Smooth muscle cell (in vitro differentiated cells): Measurements from ENCODE around the gene C5orf24. TPM values are rescaled to one million over a fixed set of nuclear protein-coding genes. Genes with fewer than 3 reads are reported as not detected.
"Not testable (repeated sequence)": the region's sequence is repeated elsewhere in the genome, so short reads cannot be mapped to it uniquely, and the experiment has no call there.

Experiments used
- DNase-seq: peaks from one replicate; lab custom pipeline; 2025; ENCODE audit not compliant: unreplicated experiment; lab: John Stamatoyannopoulos, UW
- H2AFZ ChIP-seq: fragments of 200-600 bp; sonication (generic); 2 replicates; pipeline ENCODE4 v1.6.0; 2016; ENCODE audit warnings: antibody characterized with exemption, low read depth, mild to moderate bottlenecking
- H3F3A ChIP-seq: fragments of 200-600 bp; sonication (generic); 2 replicates; pipeline ENCODE4 v1.6.0; 2017; ENCODE audit warnings: antibody characterized with exemption, low read depth
- H3K27ac ChIP-seq: fragments of 200-600 bp; sonication (generic); 2 replicates; pipeline ENCODE4 v1.5.1; 2016; ENCODE audit warnings: low read depth, mild to moderate bottlenecking
- H3K27me3 ChIP-seq: fragments of 200-600 bp; sonication (generic); 2 replicates; pipeline ENCODE4 v1.6.1; 2016; ENCODE audit warnings: low read depth, mild to moderate bottlenecking
- H3K36me3 ChIP-seq: fragments of 200-600 bp; sonication (generic); 2 replicates; pipeline ENCODE4 v1.5.1; 2016; ENCODE audit warnings: low read depth
- H3K4me1 ChIP-seq: fragments of 200-600 bp; sonication (generic); 2 replicates; pipeline ENCODE4 v1.5.1; 2016; ENCODE audit warnings: low read depth
- H3K4me2 ChIP-seq: fragments of 200-600 bp; sonication (generic); 2 replicates; pipeline ENCODE4 v1.6.0; 2016; ENCODE audit warnings: mild to moderate bottlenecking
- H3K4me3 ChIP-seq: fragments of 200-600 bp; sonication (generic); 2 replicates; pipeline ENCODE4 v1.5.1; 2016; ENCODE audit warnings: mild to moderate bottlenecking
- H3K79me2 ChIP-seq: fragments of 200-600 bp; sonication (generic); 2 replicates; pipeline ENCODE4 v1.6.0; 2016; ENCODE audit warnings: low read depth, mild to moderate bottlenecking
- H3K9ac ChIP-seq: fragments of 200-600 bp; sonication (generic); 2 replicates; pipeline ENCODE4 v1.6.0; 2016; ENCODE audit warnings: low read depth
- H3K9me3 ChIP-seq: fragments of 200-600 bp; sonication (generic); replicated peaks from 2 replicates; pipeline ENCODE4 v1.5.1; 2016; ENCODE audit warnings: low read depth
- H4K20me1 ChIP-seq: fragments of 200-600 bp; sonication (generic); 2 replicates; pipeline ENCODE4 v1.6.0; 2016; ENCODE audit warnings: low read depth
- CTCF ChIP-seq: fragments of 200-600 bp; sonication (generic); IDR thresholded peaks from 2 replicates; pipeline ENCODE4 v1.5.1; 2017; ENCODE audit warnings: borderline replicate concordance, mild to moderate bottlenecking, antibody characterized with exemption; ENCODE audit not compliant: insufficient read depth, poor library complexity, severe bottlenecking
- WGBS: methylation state at CpG from one replicate; pipeline ENCODE4 v1.1.7; 2016; ENCODE audit warnings: low lambda C conversion rate; 5-methylcytosine and 5-hydroxymethylcytosine counted together
- polyA plus RNA-seq: library from polyadenylated mRNA; unstranded; fragments of >200 nt; fragmentation: Nextera tagmentation; extraction: Ambion mirVana; gene quantifications from 2 replicates; pipeline ENCODE4 v1.2.1, GENCODE V29; 2016
- total RNA-seq: library from RNA; depleted of rRNA; stranded (reverse); fragments of >200 nt; gene quantifications from 2 replicates; pipeline ENCODE4 v1.2.3, GENCODE V29; 2014

C5orf24 gene
- total and polyA plus RNA-seq, 2 experiments from 2014 or later = 34.3 to 88.3 TPM

GRCh38 chr5:134840811-134841210 lies 5.0 kb upstream of the C5orf24 start:
- Histone ChIP-seq H3K27ac (no peak overlapping the region), H3K36me3 (no peaks in the 10 kb centered on the region), H3F3A (peaks cover 10% of the 10 kb centered on the region), H3K4me3 (no peak overlapping the region), H3K4me2 (no peak overlapping the region), H3K9ac (no peak overlapping the region), H3K9me3 (no peaks in the 10 kb centered on the region), H3K4me1 (no peaks in the 10 kb centered on the region), H3K27me3 (no peaks in the 10 kb centered on the region), H3K79me2 (no peaks in the 10 kb centered on the region), H4K20me1 (no peaks in the 10 kb centered on the region), H2AFZ (no peak overlapping the region)
- no peak for DNase-seq
- 89% methylated on average over 3 of the region's 3 CpGs for WGBS
- TF ChIP-seq CTCF = no peak

- H3K27ac ChIP-seq = peak overlapping the region; percentile 18
- no peaks in the 10 kb centered on the region for H3K36me3 ChIP-seq
- peaks cover 17% of the 10 kb centered on the region for H3F3A ChIP-seq
- H3K79me2 ChIP-seq = peaks cover 29% of the 10 kb centered on the region
- H3K4me1 ChIP-seq = peaks cover 8% of the 10 kb centered on the region
- H3K9me3 ChIP-seq = no peaks in the 10 kb centered on the region
- WGBS = 100% methylated on average over 1 of the region's 1 CpG
- no peak overlapping the region for H3K4me2 ChIP-seq
- H2AFZ ChIP-seq = no peak overlapping the region
- no peaks in the 10 kb centered on the region for H3K27me3 ChIP-seq
- H3K4me3 ChIP-seq = no peak overlapping the region
- no peak for TF ChIP-seq CTCF
- no peak for DNase-seq
- peaks cover 7% of the 10 kb centered on the region for H4K20me1 ChIP-seq
- H3K9ac ChIP-seq = no peak overlapping the region
Measured at GRCh38 chr5:134844252-134844651, 1.5 kb upstream of the C5orf24 start.

- H3K4me1 ChIP-seq = peaks cover 8% of the 10 kb centered on the region
- H3K27me3 ChIP-seq = no peaks in the 10 kb centered on the region
- H3F3A ChIP-seq = peaks cover 17% of the 10 kb centered on the region
- DNase-seq = no peak
- peaks cover 19% of the 10 kb centered on the region for H4K20me1 ChIP-seq
- H3K4me3 ChIP-seq = peak overlapping the region; percentile 68
- peak overlapping the region; percentile 6 for H2AFZ ChIP-seq
- H3K9ac ChIP-seq = peak overlapping the region; percentile 94
- peak overlapping the region; percentile 94 for H3K27ac ChIP-seq
- H3K79me2 ChIP-seq = peaks cover 40% of the 10 kb centered on the region
- H3K4me2 ChIP-seq = peak overlapping the region; percentile 93
- no peaks in the 10 kb centered on the region for H3K9me3 ChIP-seq
- H3K36me3 ChIP-seq = no peaks in the 10 kb centered on the region
- WGBS = 18% methylated on average over 12 of the region's 12 CpGs
- TF ChIP-seq CTCF = no peak
Measured at GRCh38 chr5:134845335-134845851, 375 bp upstream of the C5orf24 start.

- H3K4me3 ChIP-seq = peak overlapping the region; percentile 68
- no peaks in the 10 kb centered on the region for H3K36me3 ChIP-seq
- peak overlapping the region; percentile 94 for H3K27ac ChIP-seq
- peaks cover 19% of the 10 kb centered on the region for H3F3A ChIP-seq
- H4K20me1 ChIP-seq = peaks cover 30% of the 10 kb centered on the region
- H3K4me1 ChIP-seq = peaks cover 8% of the 10 kb centered on the region
- H3K9ac ChIP-seq = peak overlapping the region; percentile 94
- no peak for TF ChIP-seq CTCF
- peaks cover 52% of the 10 kb centered on the region for H3K79me2 ChIP-seq
- H2AFZ ChIP-seq = peak overlapping the region; percentile 6
- no peak for DNase-seq
- WGBS = 5% methylated on average over 11 of the region's 11 CpGs
- no peaks in the 10 kb centered on the region for H3K9me3 ChIP-seq
- H3K4me2 ChIP-seq = peak overlapping the region; percentile 93
- H3K27me3 ChIP-seq = no peaks in the 10 kb centered on the region
Measured at GRCh38 chr5:134846641-134846960, 833 bp downstream of the C5orf24 start.

- WGBS = 94% methylated on average over 7 of the region's 7 CpGs
- not testable (repeated sequence) for H3K36me3 ChIP-seq, DNase-seq, H3K4me2 ChIP-seq, H3K4me1 ChIP-seq, H3K27me3 ChIP-seq, H3K4me3 ChIP-seq, H3K27ac ChIP-seq, H3K9ac ChIP-seq, H2AFZ ChIP-seq, H3K9me3 ChIP-seq
- Histone ChIP-seq H3F3A (peaks cover 14% of the 10 kb centered on the region), H3K79me2 (peaks cover 81% of the 10 kb centered on the region), H4K20me1 (peaks cover 57% of the 10 kb centered on the region)
Measured at GRCh38 chr5:134849434-134849933, 3.7 kb downstream of the C5orf24 start.
